B cell (primary cell): ENCODE data around the gene SLC7A11. TPM values are rescaled to one million over a fixed set of nuclear protein-coding genes. Genes with fewer than 3 reads are reported as not detected.
"Not testable (repeated sequence)": the region's sequence is repeated elsewhere in the genome, so short reads cannot be mapped to it uniquely, and the experiment has no call there.

ENCODE experiments used
- ATAC-seq: fragments of 200-7000 bp; cut with Tn5 transposase; one replicate; pipeline ENCODE4 v1.10.0; 2021; ENCODE audit warnings: low read depth, mild to moderate bottlenecking, moderate number of reproducible peaks, moderate library complexity
- CTCF ChIA-PET: fragments of 350-600 bp; sonication (Branson Sonifier 250); formaldehyde crosslinking; loops from one replicate; lab custom pipeline; 2021; ENCODE audit warnings: antibody characterized with exemption, inconsistent platforms; lab: Charles Lee
- POLR2A ChIA-PET: fragments of 350-600 bp; sonication (Branson Sonifier 250); formaldehyde crosslinking; loops from one replicate; lab custom pipeline; 2021; ENCODE audit warnings: antibody characterized with exemption; lab: Charles Lee
- DNase-seq: peaks from one replicate; pipeline ENCODE4 v3.0.0; 2013
- H2AFZ ChIP-seq: 2 replicates; pipeline ENCODE4 v1.6.1; 2012; ENCODE audit warnings: mild to moderate bottlenecking, low read depth, low read length; ENCODE audit not compliant: insufficient read depth, poor library complexity, severe bottlenecking
- H3K27ac ChIP-seq, 2 donors: 1 replicate in 1 of 2; 2 replicates in 1 of 2; pipeline ENCODE4 v1.5.1; 2012 to 2013; ENCODE audit warnings: low read length in 2 of 2, mild to moderate bottlenecking in 2 of 2, moderate library complexity in 1 of 2
- H3K27me3 ChIP-seq, 4 experiments: fragments of 200-600 bp in 1 of 4; sonication (generic) in 1 of 4; replicated peaks in 1 of 4; 1 replicate in 2 of 4; 2 replicates in 2 of 4; pipeline versions ENCODE4 v1.6.1 to v1.7.0; 2013 to 2016; ENCODE audit warnings: low read length in 3 of 4, mild to moderate bottlenecking in 2 of 4, mixed read lengths in 1 of 4, moderate library complexity in 1 of 4; ENCODE audit not compliant: insufficient read depth in 4 of 4, control insufficient read depth in 3 of 4; ENCODE audit errors: control extremely low read depth in 1 of 4
- H3K36me3 ChIP-seq, 2 experiments: replicated peaks in 1 of 2; 1 replicate in 1 of 2; 2 replicates in 1 of 2; pipeline versions ENCODE4 v1.6.1 to v1.7.1; 2013; ENCODE audit warnings: low read length in 1 of 2; ENCODE audit not compliant: insufficient read depth in 2 of 2, control insufficient read depth in 1 of 2; ENCODE audit errors: control extremely low read depth in 1 of 2, extremely low read depth in 1 of 2
- H3K4me1 ChIP-seq, 2 donors: fragments of 200-600 bp in 1 of 2; sonication (generic) in 1 of 2; 1 replicate in 1 of 2; 2 replicates in 1 of 2; pipeline versions ENCODE4 v1.5.1 to v1.6.1; 2013 to 2017; ENCODE audit warnings: low read length in 2 of 2; ENCODE audit not compliant: control insufficient read depth in 2 of 2, insufficient read depth in 2 of 2
- H3K4me2 ChIP-seq: replicated peaks from 2 replicates; pipeline ENCODE3; 2012; ENCODE audit warnings: mild to moderate bottlenecking, low read depth, low read length; ENCODE audit not compliant: poor library complexity, severe bottlenecking
- H3K4me3 ChIP-seq, 5 experiments: fragments of 200-600 bp in 1 of 5; sonication (generic) in 1 of 5; 1 replicate in 3 of 5; 2 replicates in 2 of 5; pipeline versions ENCODE4 v1.5.1 to v1.7.0; 2011 to 2016; ENCODE audit warnings: low read length in 4 of 5, mild to moderate bottlenecking in 4 of 5, low read depth in 2 of 5, control low read depth in 1 of 5, moderate library complexity in 1 of 5; ENCODE audit not compliant: insufficient read depth in 1 of 5; ENCODE audit errors: control extremely low read depth in 1 of 5, extremely low read depth in 1 of 5
- H3K79me2 ChIP-seq: fragments of 200-600 bp; sonication (generic); one replicate; pipeline ENCODE4 v1.6.0; 2016; ENCODE audit warnings: low read length; ENCODE audit not compliant: control insufficient read depth, insufficient read depth
- H3K9ac ChIP-seq: fragments of 200-600 bp; sonication (generic); 2 replicates; pipeline ENCODE4 v1.6.1; 2017; ENCODE audit warnings: mild to moderate bottlenecking, low read length, moderate library complexity
- H3K9me3 ChIP-seq, 3 donors: one replicate each; pipeline versions ENCODE4 v1.6.1 to v1.7.1; 2013; ENCODE audit warnings: low read length in 2 of 3; ENCODE audit not compliant: control insufficient read depth in 2 of 3, insufficient read depth in 1 of 3; ENCODE audit errors: control extremely low read depth in 1 of 3
- H4K20me1 ChIP-seq: 2 replicates; pipeline ENCODE4 v1.6.0; 2012; ENCODE audit warnings: mild to moderate bottlenecking, low read length; ENCODE audit not compliant: insufficient read depth, control insufficient read depth, poor library complexity, severe bottlenecking
- H3K27ac Mint-ChIP-seq: one replicate; pipeline ENCODE4 v1.8.0; 2021; ENCODE audit warnings: mixed read lengths
- H3K27me3 Mint-ChIP-seq: one replicate; pipeline ENCODE4 v1.8.0; 2021; ENCODE audit warnings: mixed read lengths
- H3K4me1 Mint-ChIP-seq: one replicate; pipeline ENCODE4 v1.8.0; 2021; ENCODE audit warnings: mixed read lengths
- H3K4me3 Mint-ChIP-seq: one replicate; pipeline ENCODE4 v1.8.0; 2021; ENCODE audit warnings: mixed read lengths
- H3K9me3 Mint-ChIP-seq: one replicate; pipeline ENCODE4 v1.8.0; 2022; ENCODE audit warnings: mixed read lengths; ENCODE audit not compliant: insufficient read depth
- CTCF ChIP-seq: fragments of 200-600 bp; IDR thresholded peaks from one replicate; pipeline ENCODE4 v1.8.0; 2022; ENCODE audit warnings: antibody characterized with exemption, mild to moderate bottlenecking
- EZH2 ChIP-seq: IDR thresholded peaks from 2 replicates; pipeline ENCODE4 v1.6.1; 2012; ENCODE audit warnings: borderline replicate concordance, low read depth, mild to moderate bottlenecking, moderate library complexity, low read length; ENCODE audit not compliant: insufficient read depth, poor library complexity, severe bottlenecking
- WGBS: methylation state at CpG from one replicate; pipeline ENCODE4 v1.1.5; 2013; ENCODE audit warnings: missing lambda C conversion rate; ENCODE audit not compliant: insufficient coverage; 5-methylcytosine and 5-hydroxymethylcytosine counted together
- intact Hi-C: fragments of 100-400 bp; cut with micrococcal nuclease; formaldehyde crosslinking; loops from one replicate; pipeline ENCODE4 v1.10.0; 2022
- polyA plus RNA-seq: library from polyadenylated mRNA; depleted of rRNA; stranded (reverse); fragments of >200 nt; gene quantifications from 2 replicates; pipeline ENCODE4 v1.2.3, GENCODE V29; 2012
- total RNA-seq, 2 donors: library from RNA; stranded (reverse); fragments of 120-200 nt in 1 of 2; gene quantifications; 1 replicate in 1 of 2; 2 replicates in 1 of 2; pipeline versions ENCODE4 v1.2.3 to v1.2.4, GENCODE V29; 2013 to 2022

Gene SLC7A11
- total and polyA plus RNA-seq, 2 donors (not counting 1 experiment from before 2014, with no cell fraction given), result 0.01 to 0.22 TPM

- Histone ChIP-seq H3K4me3 (no peak overlapping the region), H3K9ac (no peak overlapping the region), H3K4me1 (no peaks in the 10 kb centered on the region), H3K27me3 (peaks cover 0 to 2% (median 0%) of the 10 kb centered on the region in 4 experiments), H3K79me2 (no peaks in the 10 kb centered on the region), H2AFZ (no peak overlapping the region), H3K4me2 (no peak overlapping the region), H3K27ac (no peak overlapping the region), H3K36me3 (no peaks in the 10 kb centered on the region), H4K20me1 (no peaks in the 10 kb centered on the region), H3K9me3 (no peaks in the 10 kb centered on the region)
- no peak overlapping the region for H3K27ac Mint-ChIP-seq
- no peaks in the 10 kb centered on the region for H3K4me1 Mint-ChIP-seq
- no peak overlapping the region for H3K4me3 Mint-ChIP-seq
- no CpG with 5 or more reads among the region's 4 CpGs for WGBS
- intact Hi-C loops, result no loop called here
- ChIA-PET CTCF (no interaction called here), POLR2A (no interaction called here)
- TF ChIP-seq CTCF, result no peak
- TF ChIP-seq EZH2, result no peak
- no peaks in the 10 kb centered on the region for H3K9me3 Mint-ChIP-seq
- DNase-seq (no peak), ATAC-seq (no peak)
- peaks cover 10% of the 10 kb centered on the region for H3K27me3 Mint-ChIP-seq
These were observed 25.8 kb downstream of the SLC7A11 start for GRCh38 chr4:138216272-138216867.

DNA sequence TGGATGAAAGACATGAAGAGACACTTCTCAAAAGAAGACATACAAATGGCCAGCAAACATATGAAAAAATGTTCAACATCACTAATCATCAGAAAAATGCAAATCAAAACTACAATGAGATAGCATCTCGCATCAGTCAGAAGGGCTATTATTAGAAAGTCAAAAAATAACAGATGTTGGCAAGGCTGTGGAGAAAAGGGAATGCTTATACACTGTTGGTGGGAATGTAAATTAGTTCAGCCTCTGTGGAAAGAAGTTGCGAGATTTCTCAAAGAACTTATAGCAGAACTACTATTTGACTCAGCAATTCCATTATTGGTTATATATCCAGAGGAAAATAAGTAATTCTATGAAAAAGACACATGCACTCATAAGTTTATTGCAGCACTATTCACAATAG is 31.6 kb downstream of the SLC7A11 start:
- H3K4me1 ChIP-seq, H3K4me2 ChIP-seq, DNase-seq, CTCF ChIA-PET, POLR2A ChIA-PET, H3K36me3 ChIP-seq, H3K27ac ChIP-seq, ATAC-seq, H3K4me1 Mint-ChIP-seq, H3K27ac Mint-ChIP-seq, H4K20me1 ChIP-seq, H3K79me2 ChIP-seq, H3K27me3 ChIP-seq, H3K4me3 ChIP-seq, H3K9ac ChIP-seq, H2AFZ ChIP-seq, H3K9me3 Mint-ChIP-seq, H3K27me3 Mint-ChIP-seq, intact Hi-C loops, H3K4me3 Mint-ChIP-seq, H3K9me3 ChIP-seq: not testable (repeated sequence)
- no CpG with 5 or more reads among the region's 2 CpGs for WGBS
